HCT116 (cell line): Measurements from ENCODE around the gene COA8. TPM values are rescaled to one million over a fixed set of nuclear protein-coding genes. Genes with fewer than 3 reads are reported as not detected.

Experiments used
- ATAC-seq: fragments of 200-7000 bp; cut with Tn5 transposase; 2 replicates; pipeline ENCODE4 v1.9.1; 2020; ENCODE audit warnings: mild to moderate bottlenecking, moderate library complexity
- BruUV-seq: library from RNA; stranded (reverse); fragments of 400-500 nt; replicated peaks from 2 replicates; lab custom pipeline; 2021; lab: Mats Ljungman, UMichigan
- CTCF ChIA-PET: fragments of 300-600 bp; sonication (Branson Sonifier 250); formaldehyde crosslinking; loops from one replicate; lab custom pipeline; 2021; ENCODE audit warnings: antibody characterized with exemption; lab: Charles Lee
- POLR2A ChIA-PET: fragments of 300-600, 350-600 bp; sonication (Branson Sonifier 250); formaldehyde crosslinking; loops from one replicate; lab custom pipeline; 2021; ENCODE audit warnings: antibody characterized with exemption; lab: Charles Lee
- RAD21 ChIA-PET, 2 experiments: fragments of 300-600 bp; sonication (Branson Sonifier 250); formaldehyde crosslinking; loops; one replicate each; lab custom pipeline; 2023; ENCODE audit warnings: low total read pairs in 2 of 2; ENCODE audit not compliant: uncharacterized antibody in 2 of 2, unreplicated experiment in 2 of 2, low non-redundant PET in 1 of 2; lab: Charles Lee
- DNase-seq: peaks from one replicate; pipeline ENCODE4 v3.0.0-alpha.2; 2010; ENCODE audit warnings: low read depth, low spot score
- H2AFZ ChIP-seq: fragments of 200-600 bp; shearing (Covaris generic), sonication (generic); 2 replicates; pipeline ENCODE4 v1.6.1; 2017; ENCODE audit warnings: low read depth, mixed run types, mixed read lengths, antibody characterized with exemption, low read length; ENCODE audit not compliant: poor library complexity, severe bottlenecking
- H3K27ac ChIP-seq: 2 replicates; pipeline ENCODE4 v1.5.1; 2012; ENCODE audit warnings: low read depth, low read length
- H3K27me3 ChIP-seq: fragments of 200-600 bp; sonication (generic); 2 replicates; pipeline ENCODE4 v1.6.1; 2016; ENCODE audit warnings: mixed run types, low read length, mixed read lengths; ENCODE audit not compliant: insufficient read depth
- H3K36me3 ChIP-seq, 2 experiments: fragments of 200-500 bp in 1 of 2; fragments of 200-600 bp in 1 of 2; sonication (Bioruptor generic) in 1 of 2; sonication (generic) in 1 of 2; 2 replicates each; pipeline versions ENCODE4 v1.5.1 to v1.6.1; 2014 to 2016; ENCODE audit warnings: low read length in 2 of 2, inconsistent platforms in 1 of 2, mixed read lengths in 1 of 2, mixed run types in 1 of 2; ENCODE audit not compliant: insufficient read depth in 2 of 2, control insufficient read depth in 1 of 2
- H3K4me1 ChIP-seq, 2 experiments: fragments of 200-600 bp in 1 of 2; sonication (generic) in 1 of 2; 2 replicates each; pipeline versions ENCODE4 v1.5.1 to v1.6.1; 2012 to 2017; ENCODE audit warnings: low read length in 2 of 2, inconsistent platforms in 1 of 2, mild to moderate bottlenecking in 1 of 2, mixed read lengths in 1 of 2, mixed run types in 1 of 2, moderate library complexity in 1 of 2; ENCODE audit not compliant: insufficient read depth in 2 of 2, control insufficient read depth in 1 of 2
- H3K4me2 ChIP-seq: fragments of 200-600 bp; sonication (generic); 2 replicates; pipeline ENCODE4 v1.6.1; 2017; ENCODE audit warnings: mixed run types, low read length, mixed read lengths
- H3K4me3 ChIP-seq, 2 experiments: fragments of 200-600 bp in 1 of 2; sonication (generic) in 1 of 2; replicated peaks in 1 of 2; 2 replicates each; pipeline ENCODE4 v1.5.1; 2011 to 2016; ENCODE audit warnings: low read length in 2 of 2, control low read depth in 1 of 2, low read depth in 1 of 2, mild to moderate bottlenecking in 1 of 2, mixed read lengths in 1 of 2, mixed run types in 1 of 2
- H3K79me2 ChIP-seq: fragments of 200-600 bp; sonication (generic); 2 replicates; pipeline ENCODE4 v1.6.1; 2017; ENCODE audit warnings: mild to moderate bottlenecking, mixed run types, low read length, moderate library complexity, mixed read lengths; ENCODE audit not compliant: insufficient read depth
- H3K9ac ChIP-seq: fragments of 200-600 bp; sonication (generic); 2 replicates; pipeline ENCODE4 v1.6.1; 2016; ENCODE audit warnings: low read length, mixed read lengths
- H3K9me2 ChIP-seq: fragments of 200-600 bp; sonication (generic), shearing (Covaris generic); 2 replicates; pipeline ENCODE4 v1.6.1; 2017; ENCODE audit warnings: mixed run types, mild to moderate bottlenecking, moderate library complexity; ENCODE audit not compliant: insufficient read depth
- H3K9me3 ChIP-seq, 2 experiments: fragments of 200-500 bp in 1 of 2; fragments of 200-600 bp in 1 of 2; sonication (Bioruptor generic) in 1 of 2; sonication (generic) in 1 of 2; 2 replicates each; pipeline ENCODE4 v1.6.1; 2014 to 2017; ENCODE audit warnings: low read length in 2 of 2, mixed read lengths in 2 of 2, inconsistent platforms in 1 of 2, low read depth in 1 of 2, mild to moderate bottlenecking in 1 of 2, mixed run types in 1 of 2, moderate library complexity in 1 of 2; ENCODE audit not compliant: control insufficient read depth in 1 of 2, insufficient read depth in 1 of 2
- H4K20me1 ChIP-seq: fragments of 200-600 bp; sonication (generic), shearing (Covaris generic); 2 replicates; pipeline ENCODE4 v1.6.1; 2017; ENCODE audit warnings: mixed run types, mild to moderate bottlenecking, moderate library complexity; ENCODE audit not compliant: insufficient read depth
- CBX3 ChIP-seq: IDR thresholded peaks from 2 replicates; pipeline ENCODE4 v1.6.1; 2012; ENCODE audit warnings: low read depth
- CEBPB ChIP-seq: IDR thresholded peaks from 2 replicates; pipeline ENCODE4 v1.6.1; 2012; ENCODE audit warnings: low read depth
- EGR1 ChIP-seq: IDR thresholded peaks from 2 replicates; pipeline ENCODE4 v1.6.1; 2012; ENCODE audit warnings: low read depth
- ELF1 ChIP-seq: IDR thresholded peaks from 2 replicates; pipeline ENCODE4 v1.6.1; 2012; ENCODE audit warnings: low read depth, borderline replicate concordance
- POLR2A ChIP-seq: IDR thresholded peaks from 2 replicates; pipeline ENCODE4 v1.7.0; 2011; ENCODE audit warnings: borderline replicate concordance; ENCODE audit not compliant: insufficient read depth, insufficient read length; ENCODE audit errors: extremely low read depth
- POLR2AphosphoS5 ChIP-seq: IDR thresholded peaks from 2 replicates; pipeline ENCODE4 v1.6.1; 2011; ENCODE audit warnings: mild to moderate bottlenecking, low read depth, low read length, moderate library complexity
- RAD21 ChIP-seq: IDR thresholded peaks from 2 replicates; pipeline ENCODE4 v1.6.1; 2012; ENCODE audit warnings: low read depth, mild to moderate bottlenecking
- YY1 ChIP-seq: IDR thresholded peaks from 2 replicates; pipeline ENCODE4 v1.6.1; 2011; ENCODE audit warnings: low read length, low read depth, moderate library complexity, mild to moderate bottlenecking; ENCODE audit not compliant: insufficient replicate concordance; ENCODE audit errors: extremely low read depth
- ZFX ChIP-seq: fragments of 450-650 bp; IDR thresholded peaks from 2 replicates; pipeline ENCODE4 v1.6.1; 2017
- intact Hi-C: fragments of 100-400 bp; cut with micrococcal nuclease; formaldehyde crosslinking; loops from 2 replicates; pipeline ENCODE4 v1.10.0; 2022
- total RNA-seq: library from RNA; stranded (reverse); gene quantifications from one replicate; pipeline ENCODE4 v1.2.1, GENCODE V29; 2021; ENCODE audit not compliant: unreplicated experiment
- TF ChIP-seq, protein P1 (sequence below): IDR thresholded peaks from 2 replicates; pipeline ENCODE4 v1.6.1; 2012; ENCODE audit warnings: low read depth
- TF ChIP-seq, protein P2 (sequence below): IDR thresholded peaks from 2 replicates; pipeline ENCODE4 v1.6.1; 2011; ENCODE audit warnings: mild to moderate bottlenecking, low read length, moderate library complexity; ENCODE audit not compliant: insufficient replicate concordance; ENCODE audit errors: extremely low read depth

The COA8 gene
- total RNA-seq, 1 experiment from 2014 or later, result 29.4 TPM

- H3K4me1 ChIP-seq, result peaks cover 25 to 42% of the 10 kb centered on the region in 2 experiments
- H3K79me2 ChIP-seq, result no peaks in the 10 kb centered on the region; the same call in 1 of the 2 replicates
- RAD21 ChIA-PET, result no interaction called here
- H3K27ac ChIP-seq, result no peak overlapping the region
- H3K9ac ChIP-seq, result no peak overlapping the region
- no peak overlapping the region for H2AFZ ChIP-seq
- no peak overlapping the region for H3K4me2 ChIP-seq
- CTCF ChIA-PET, result no interaction called here
- intact Hi-C loops, result no loop called here
- no peaks in the 10 kb centered on the region for H3K9me2 ChIP-seq
- no peaks in the 10 kb centered on the region for H4K20me1 ChIP-seq
- peaks cover 0 to 4% of the 10 kb centered on the region in 2 experiments; a peak in 2 of 4 replicates for H3K36me3 ChIP-seq
- no peaks in the 10 kb centered on the region for H3K9me3 ChIP-seq
- no peak for TF ChIP-seq CBX3
- TF ChIP-seq CEBPB, result no peak
- TF ChIP-seq, protein P1, sequence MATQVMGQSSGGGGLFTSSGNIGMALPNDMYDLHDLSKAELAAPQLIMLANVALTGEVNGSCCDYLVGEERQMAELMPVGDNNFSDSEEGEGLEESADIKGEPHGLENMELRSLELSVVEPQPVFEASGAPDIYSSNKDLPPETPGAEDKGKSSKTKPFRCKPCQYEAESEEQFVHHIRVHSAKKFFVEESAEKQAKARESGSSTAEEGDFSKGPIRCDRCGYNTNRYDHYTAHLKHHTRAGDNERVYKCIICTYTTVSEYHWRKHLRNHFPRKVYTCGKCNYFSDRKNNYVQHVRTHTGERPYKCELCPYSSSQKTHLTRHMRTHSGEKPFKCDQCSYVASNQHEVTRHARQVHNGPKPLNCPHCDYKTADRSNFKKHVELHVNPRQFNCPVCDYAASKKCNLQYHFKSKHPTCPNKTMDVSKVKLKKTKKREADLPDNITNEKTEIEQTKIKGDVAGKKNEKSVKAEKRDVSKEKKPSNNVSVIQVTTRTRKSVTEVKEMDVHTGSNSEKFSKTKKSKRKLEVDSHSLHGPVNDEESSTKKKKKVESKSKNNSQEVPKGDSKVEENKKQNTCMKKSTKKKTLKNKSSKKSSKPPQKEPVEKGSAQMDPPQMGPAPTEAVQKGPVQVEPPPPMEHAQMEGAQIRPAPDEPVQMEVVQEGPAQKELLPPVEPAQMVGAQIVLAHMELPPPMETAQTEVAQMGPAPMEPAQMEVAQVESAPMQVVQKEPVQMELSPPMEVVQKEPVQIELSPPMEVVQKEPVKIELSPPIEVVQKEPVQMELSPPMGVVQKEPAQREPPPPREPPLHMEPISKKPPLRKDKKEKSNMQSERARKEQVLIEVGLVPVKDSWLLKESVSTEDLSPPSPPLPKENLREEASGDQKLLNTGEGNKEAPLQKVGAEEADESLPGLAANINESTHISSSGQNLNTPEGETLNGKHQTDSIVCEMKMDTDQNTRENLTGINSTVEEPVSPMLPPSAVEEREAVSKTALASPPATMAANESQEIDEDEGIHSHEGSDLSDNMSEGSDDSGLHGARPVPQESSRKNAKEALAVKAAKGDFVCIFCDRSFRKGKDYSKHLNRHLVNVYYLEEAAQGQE, result no peak
- TF ChIP-seq, protein P2, sequence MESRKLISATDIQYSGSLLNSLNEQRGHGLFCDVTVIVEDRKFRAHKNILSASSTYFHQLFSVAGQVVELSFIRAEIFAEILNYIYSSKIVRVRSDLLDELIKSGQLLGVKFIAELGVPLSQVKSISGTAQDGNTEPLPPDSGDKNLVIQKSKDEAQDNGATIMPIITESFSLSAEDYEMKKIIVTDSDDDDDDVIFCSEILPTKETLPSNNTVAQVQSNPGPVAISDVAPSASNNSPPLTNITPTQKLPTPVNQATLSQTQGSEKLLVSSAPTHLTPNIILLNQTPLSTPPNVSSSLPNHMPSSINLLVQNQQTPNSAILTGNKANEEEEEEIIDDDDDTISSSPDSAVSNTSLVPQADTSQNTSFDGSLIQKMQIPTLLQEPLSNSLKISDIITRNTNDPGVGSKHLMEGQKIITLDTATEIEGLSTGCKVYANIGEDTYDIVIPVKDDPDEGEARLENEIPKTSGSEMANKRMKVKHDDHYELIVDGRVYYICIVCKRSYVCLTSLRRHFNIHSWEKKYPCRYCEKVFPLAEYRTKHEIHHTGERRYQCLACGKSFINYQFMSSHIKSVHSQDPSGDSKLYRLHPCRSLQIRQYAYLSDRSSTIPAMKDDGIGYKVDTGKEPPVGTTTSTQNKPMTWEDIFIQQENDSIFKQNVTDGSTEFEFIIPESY, result no peak
- TF ChIP-seq ZFX, result no peak
- TF ChIP-seq YY1, result no peak
- no peak for TF ChIP-seq EGR1
- TF ChIP-seq RAD21, result no peak
- no peak for TF ChIP-seq ELF1
- no peak for TF ChIP-seq POLR2A
- TF ChIP-seq POLR2AphosphoS5, result no peak
- TF ChIP-seq, all 23 proteins: peak for 0
- ATAC-seq (no peak), DNase-seq (no peak)
- H3K27me3 ChIP-seq, result no peaks in the 10 kb centered on the region
- no TSS peak for BruUV-seq
- POLR2A ChIA-PET, result no interaction called here
- H3K4me3 ChIP-seq, result no peak overlapping the region
Observed at GRCh38 chr14:103537175-103537990, 25.4 kb upstream of the COA8 start.
